ENCODE results near the gene PAEP. TPM values are rescaled to one million over a fixed set of nuclear protein-coding genes. Genes with fewer than 3 reads are reported as not detected.
"Not testable (repeated sequence)": the region's sequence is repeated elsewhere in the genome, so short reads cannot be mapped to it uniquely, and the experiment has no call there.

PAEP gene
- polyA plus RNA-seq, 1 donor (not counting 4 experiments of a cell fraction or from before 2014, with no cell fraction given) = not detected

DNA sequence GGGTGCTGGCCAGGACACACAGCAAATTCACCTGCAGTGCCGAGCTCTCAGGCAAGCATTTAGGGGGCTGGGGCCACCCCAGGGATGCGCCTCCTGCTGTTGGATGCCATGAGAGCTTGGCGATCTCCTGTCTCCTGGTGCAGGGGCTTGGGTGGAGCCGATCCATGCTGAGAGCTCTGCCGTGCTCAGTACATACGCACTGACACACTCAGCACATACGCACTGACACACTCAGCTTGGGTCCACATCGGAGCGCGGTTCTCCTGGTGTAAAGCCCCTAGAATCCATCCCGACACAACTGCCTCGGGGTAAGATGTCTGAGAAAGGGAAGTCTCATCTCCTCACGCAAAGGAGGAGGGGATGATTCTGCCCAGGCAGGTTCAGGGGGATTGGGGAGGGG is 25.9 kb upstream of the PAEP start:
- H3K4me3 ChIP-seq (ENCODE audit: control insufficient read depth in 2 of 3, extremely low read depth in 1 of 3, insufficient read depth in 2 of 3, low read depth in 1 of 3, low read length in 3 of 3); FAIRE-seq; H3K9me3 ChIP-seq (ENCODE audit: control insufficient read depth, low read depth, low read length); H3K79me2 ChIP-seq (ENCODE audit: control insufficient read depth, insufficient read depth, low read length); H4K20me1 ChIP-seq (ENCODE audit: control insufficient read depth, extremely low read depth, insufficient read depth, low read length); H3K36me3 ChIP-seq (ENCODE audit: control insufficient read depth in 2 of 2, extremely low read depth in 1 of 2, insufficient read depth in 2 of 2, low read length in 2 of 2); H2AFZ ChIP-seq (ENCODE audit: control insufficient read depth, low read length); H3K4me1 ChIP-seq (ENCODE audit: control insufficient read depth, extremely low read depth, insufficient read depth, low read length); H3K9me1 ChIP-seq (ENCODE audit: control insufficient read depth, extremely low read depth, insufficient read depth, low read length); dilution Hi-C loops (cut with MboI; ENCODE audit: extremely low pct_ligation_motif_present, low sequenced_read_pairs); DNase-seq (ENCODE audit: low read depth, low spot score); H3K27ac ChIP-seq (ENCODE audit: control insufficient read depth, insufficient read depth, low read length); H3K9ac ChIP-seq (ENCODE audit: control insufficient read depth, extremely low read depth, insufficient read depth, low read length); H3K4me2 ChIP-seq (ENCODE audit: control insufficient read depth, extremely low read depth, insufficient read depth, low read depth, low read length): not testable (repeated sequence)
- H3K27me3 ChIP-seq (ENCODE audit: control insufficient read depth, extremely low read depth, insufficient read depth, low read length) = peaks cover 14% of the 10 kb centered on the region

- dilution Hi-C loops (cut with MboI; ENCODE audit: extremely low pct_ligation_motif_present, low sequenced_read_pairs) = no loop called here
- no peak overlapping the region for H3K4me3 ChIP-seq (ENCODE audit: control insufficient read depth in 2 of 3, extremely low read depth in 1 of 3, insufficient read depth in 2 of 3, low read depth in 1 of 3, low read length in 3 of 3)
Measured at GRCh38 chr9:135536216-135536615, 25.3 kb upstream of the PAEP start.

DNA sequence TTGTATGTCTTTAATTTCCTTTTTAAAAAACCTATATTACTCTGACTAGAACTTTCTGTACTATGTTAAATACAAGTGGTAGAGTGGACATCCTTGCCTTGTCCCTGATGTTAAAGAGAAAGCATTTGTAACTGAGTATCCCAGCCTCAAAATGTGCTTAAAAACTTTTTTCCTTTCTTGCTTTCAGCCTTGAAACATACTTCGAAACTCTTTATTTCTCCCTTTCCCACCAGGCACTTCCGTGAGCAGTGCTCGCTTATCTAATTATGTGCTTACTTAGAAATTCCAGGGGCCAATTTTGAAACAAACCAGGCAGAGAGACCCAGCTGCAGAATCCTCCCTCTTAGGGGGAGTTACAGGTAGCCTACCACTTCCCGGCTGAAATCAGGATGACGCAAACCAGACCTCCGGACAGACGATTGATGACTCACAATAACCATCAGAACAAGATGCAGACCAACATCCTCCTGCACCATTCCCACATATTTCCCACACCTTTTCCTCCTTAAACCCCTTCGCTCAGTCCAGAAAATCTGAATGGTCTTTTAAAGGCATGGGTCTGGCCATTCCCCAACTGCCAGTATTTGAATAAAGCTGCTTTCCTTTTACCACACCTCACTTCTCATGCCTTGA is 18.2 kb upstream of the PAEP start:
- H2AFZ ChIP-seq (ENCODE audit: control insufficient read depth, low read length); H3K4me1 ChIP-seq (ENCODE audit: control insufficient read depth, extremely low read depth, insufficient read depth, low read length); H3K9me1 ChIP-seq (ENCODE audit: control insufficient read depth, extremely low read depth, insufficient read depth, low read length); H3K36me3 ChIP-seq (ENCODE audit: control insufficient read depth in 2 of 2, extremely low read depth in 1 of 2, insufficient read depth in 2 of 2, low read length in 2 of 2); H4K20me1 ChIP-seq (ENCODE audit: control insufficient read depth, extremely low read depth, insufficient read depth, low read length); H3K9me3 ChIP-seq (ENCODE audit: control insufficient read depth, low read depth, low read length); dilution Hi-C loops (cut with MboI; ENCODE audit: extremely low pct_ligation_motif_present, low sequenced_read_pairs); H3K27me3 ChIP-seq (ENCODE audit: control insufficient read depth, extremely low read depth, insufficient read depth, low read length); H3K4me3 ChIP-seq (ENCODE audit: control insufficient read depth in 2 of 3, extremely low read depth in 1 of 3, insufficient read depth in 2 of 3, low read depth in 1 of 3, low read length in 3 of 3); FAIRE-seq; DNase-seq (ENCODE audit: low read depth, low spot score); H3K27ac ChIP-seq (ENCODE audit: control insufficient read depth, insufficient read depth, low read length); H3K4me2 ChIP-seq (ENCODE audit: control insufficient read depth, extremely low read depth, insufficient read depth, low read depth, low read length); H3K9ac ChIP-seq (ENCODE audit: control insufficient read depth, extremely low read depth, insufficient read depth, low read length); H3K79me2 ChIP-seq (ENCODE audit: control insufficient read depth, insufficient read depth, low read length): not testable (repeated sequence)

More at GRCh38 chr9:135536216-135536615, 25.3 kb upstream of the PAEP start:
- no peak overlapping the region for H3K27ac ChIP-seq (ENCODE audit: control insufficient read depth, insufficient read depth, low read length)
- no peaks in the 10 kb centered on the region for H3K9me3 ChIP-seq (ENCODE audit: control insufficient read depth, low read depth, low read length)
- H3K4me1 ChIP-seq (ENCODE audit: control insufficient read depth, extremely low read depth, insufficient read depth, low read length) = no peaks in the 10 kb centered on the region
- H3K4me2 ChIP-seq (ENCODE audit: control insufficient read depth, extremely low read depth, insufficient read depth, low read depth, low read length) = no peak overlapping the region
- no peaks in the 10 kb centered on the region for H3K79me2 ChIP-seq (ENCODE audit: control insufficient read depth, insufficient read depth, low read length)
- no peak overlapping the region for H3K9ac ChIP-seq (ENCODE audit: control insufficient read depth, extremely low read depth, insufficient read depth, low read length)
- peaks cover 14% of the 10 kb centered on the region for H3K27me3 ChIP-seq (ENCODE audit: control insufficient read depth, extremely low read depth, insufficient read depth, low read length)
- TF ChIP-seq EZH2 (IDR thresholded peaks at IDR 0.05; ENCODE audit: low read length) (no peak), CTCF (optimal IDR thresholded peaks at IDR 0.05 in 1 of 3, IDR thresholded peaks at IDR 0.05 in 1 of 3, conservative IDR thresholded peaks at IDR 0.05 in 1 of 3; ENCODE audit: extremely low read depth in 1 of 3, insufficient read depth in 2 of 3, low read length in 3 of 3) (no peak)
- H3K36me3 ChIP-seq (ENCODE audit: control insufficient read depth in 2 of 2, extremely low read depth in 1 of 2, insufficient read depth in 2 of 2, low read length in 2 of 2) = no peaks in the 10 kb centered on the region
- H2AFZ ChIP-seq (ENCODE audit: control insufficient read depth, low read length) = no peak overlapping the region
- no peak for FAIRE-seq
- no peaks in the 10 kb centered on the region for H4K20me1 ChIP-seq (ENCODE audit: control insufficient read depth, extremely low read depth, insufficient read depth, low read length)
- no peaks in the 10 kb centered on the region for H3K9me1 ChIP-seq (ENCODE audit: control insufficient read depth, extremely low read depth, insufficient read depth, low read length)
- DNase-seq (ENCODE audit: low read depth, low spot score) = no peak
